ENCODE measurements around the gene FMN1.

Gene FMN1

DNA sequence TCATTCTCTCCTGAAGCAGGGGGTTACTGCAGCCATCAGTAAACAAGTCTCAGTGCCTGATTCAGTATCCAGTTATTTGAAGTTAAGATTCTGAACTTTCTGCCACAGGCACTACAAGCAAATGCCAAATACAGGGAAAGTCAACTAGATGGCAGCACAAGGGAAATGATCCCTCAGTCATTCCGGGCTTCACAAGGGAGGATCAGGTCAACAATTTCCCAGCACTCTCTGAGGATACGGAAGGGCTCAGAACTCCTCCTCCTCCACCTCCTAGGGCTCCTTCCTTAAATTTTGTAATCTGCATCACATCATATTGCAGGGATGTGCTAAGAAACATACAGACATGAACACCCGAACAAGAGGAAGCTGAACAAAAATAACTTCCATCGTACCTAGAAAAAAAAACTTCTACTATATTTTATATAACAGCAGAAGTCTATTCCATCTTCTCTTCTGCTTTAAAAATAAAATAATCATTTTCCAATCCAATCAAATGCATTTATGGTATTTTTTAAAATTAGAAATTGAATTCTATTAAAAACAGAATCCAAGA, 187.1 kb downstream of the FMN1 start:
- no peak for DNase-seq

DNA sequence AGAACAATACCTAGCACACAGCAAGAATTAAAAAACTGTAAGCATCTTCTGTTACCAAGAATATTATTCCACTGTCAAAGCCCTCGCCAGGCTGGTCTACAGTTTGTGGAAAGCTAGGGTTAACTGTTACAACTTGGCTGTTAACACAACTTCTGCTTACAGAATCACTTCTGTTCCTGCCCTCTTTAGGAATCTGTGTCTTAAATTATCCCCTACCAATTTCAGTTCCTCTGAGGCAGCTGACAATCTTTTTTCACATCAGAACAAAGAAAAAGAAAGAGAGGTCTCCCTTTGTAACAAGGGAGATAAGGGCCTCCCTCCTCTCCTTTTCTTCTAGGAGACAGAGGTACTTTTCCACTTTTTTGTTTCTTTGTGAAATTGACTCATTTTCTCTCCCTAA, 188.9 kb downstream of the FMN1 start:
- DNase-seq, result no peak

DNA sequence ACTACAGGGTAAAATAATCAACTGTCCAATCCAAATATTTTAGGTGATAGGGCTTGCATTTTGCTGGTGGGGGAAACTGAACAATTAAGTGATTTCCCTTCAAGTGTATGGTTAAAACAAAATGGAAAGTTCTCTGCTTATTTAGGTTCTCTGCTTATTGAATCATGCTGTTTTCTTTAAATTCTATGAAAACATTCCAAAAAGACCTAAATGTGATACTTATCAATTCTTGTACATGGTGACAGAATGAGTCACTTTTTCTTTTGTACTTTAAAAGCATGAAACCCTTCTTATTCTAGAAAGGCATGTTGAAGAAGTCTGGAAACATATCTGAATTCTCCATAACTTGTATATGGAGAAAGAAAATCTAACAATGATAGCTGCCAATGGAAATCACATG, 192.6 kb downstream of the FMN1 start:
- DNase-seq, result no peak

DNA sequence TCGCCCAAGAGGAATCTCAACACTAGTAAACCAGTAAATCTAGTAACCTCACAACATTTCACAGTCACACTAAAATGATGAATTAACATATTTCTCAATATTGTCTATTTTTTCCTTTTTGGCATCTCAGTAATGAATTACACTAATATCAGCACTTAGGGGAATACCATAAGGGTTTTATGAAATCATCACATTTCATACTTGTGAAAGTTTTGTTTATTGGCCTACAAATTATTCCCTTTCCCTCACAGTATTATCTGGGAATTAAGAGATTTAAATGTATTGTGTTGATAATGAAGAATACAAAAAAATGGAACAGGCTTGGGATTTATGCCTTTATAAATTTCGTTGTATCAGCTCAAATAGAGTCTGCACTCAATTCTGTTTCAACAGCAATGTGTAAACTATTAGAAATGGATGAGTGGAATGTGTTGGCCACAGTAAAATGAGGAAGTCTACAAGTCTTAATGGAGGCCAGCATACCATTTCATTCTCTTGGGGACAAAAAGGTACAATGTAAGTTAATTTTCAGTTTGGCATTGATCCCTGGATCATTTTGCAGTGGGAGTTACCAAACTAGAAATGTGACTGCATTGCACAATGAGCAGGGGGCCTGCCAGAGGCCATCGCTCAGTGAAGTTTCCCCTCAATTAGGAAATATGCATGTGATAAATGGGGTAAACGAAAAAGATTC, 195.4 kb downstream of the FMN1 start:
- no peak for DNase-seq

DNA sequence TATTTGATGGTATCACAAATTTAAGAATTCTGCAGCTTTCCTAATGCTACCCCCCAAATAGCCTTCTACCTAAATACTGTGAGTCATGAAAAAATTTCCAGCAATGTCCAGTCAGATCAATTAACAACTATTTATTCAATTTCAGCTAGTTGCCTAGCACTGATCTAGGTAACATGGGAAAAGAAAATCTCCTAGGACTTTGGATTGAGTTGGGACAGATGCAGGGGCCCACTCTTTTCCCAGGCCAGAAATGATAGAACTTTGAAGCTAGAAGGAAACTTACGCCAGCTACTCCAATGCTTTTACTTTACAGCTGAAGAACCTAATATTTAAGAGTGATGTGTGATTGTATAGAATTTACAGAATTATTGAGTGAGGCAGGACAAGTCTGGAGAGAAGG, 196.3 kb downstream of the FMN1 start:
- no peak for DNase-seq

DNA sequence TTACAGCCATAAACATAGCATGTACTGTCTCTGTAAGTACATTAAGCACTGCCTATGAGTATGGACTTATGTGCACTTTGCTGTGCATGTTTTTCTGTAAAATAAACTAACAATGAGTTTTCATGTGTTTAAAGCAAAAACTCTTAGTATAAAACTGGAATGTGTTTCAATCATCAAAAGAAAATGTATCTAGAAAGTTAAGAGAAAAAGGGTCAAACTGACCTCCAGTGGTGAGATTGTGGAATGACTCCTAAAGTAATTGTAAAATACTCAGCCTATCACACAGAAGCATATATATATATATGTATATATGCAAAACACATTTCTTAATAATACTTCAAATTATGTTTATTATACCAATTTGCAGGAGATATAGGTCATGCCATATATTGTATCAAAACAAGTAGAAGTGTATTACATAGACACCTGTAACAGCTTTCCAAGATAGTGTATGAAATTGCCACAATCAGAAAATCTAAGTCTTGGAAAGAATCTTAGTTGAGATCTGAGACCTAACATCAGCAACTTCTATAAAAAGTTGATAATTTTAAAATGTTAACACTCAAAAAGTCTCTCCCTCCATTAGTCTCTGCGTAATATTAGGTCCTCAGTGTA, 199.6 kb downstream of the FMN1 start:
- no peak for DNase-seq

DNA sequence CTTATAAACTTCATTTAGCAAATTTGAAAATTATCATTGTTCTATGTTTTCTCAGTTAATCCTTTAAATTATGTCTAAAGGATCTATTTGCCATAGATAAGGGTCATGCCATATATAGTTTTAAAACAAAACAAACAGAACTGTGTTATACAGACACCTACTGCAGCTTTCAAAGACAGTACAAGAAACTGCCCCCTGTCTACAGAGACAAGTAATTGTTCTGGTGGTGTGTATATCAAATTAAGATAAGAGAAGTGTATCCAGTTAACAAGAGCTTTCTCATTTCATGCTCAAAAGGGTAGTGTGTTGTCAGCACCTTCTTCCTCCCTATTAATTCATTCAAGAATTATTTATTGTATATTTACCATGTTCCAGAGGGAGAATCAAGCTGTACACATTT, 201.2 kb downstream of the FMN1 start:
- no peak for DNase-seq

DNA sequence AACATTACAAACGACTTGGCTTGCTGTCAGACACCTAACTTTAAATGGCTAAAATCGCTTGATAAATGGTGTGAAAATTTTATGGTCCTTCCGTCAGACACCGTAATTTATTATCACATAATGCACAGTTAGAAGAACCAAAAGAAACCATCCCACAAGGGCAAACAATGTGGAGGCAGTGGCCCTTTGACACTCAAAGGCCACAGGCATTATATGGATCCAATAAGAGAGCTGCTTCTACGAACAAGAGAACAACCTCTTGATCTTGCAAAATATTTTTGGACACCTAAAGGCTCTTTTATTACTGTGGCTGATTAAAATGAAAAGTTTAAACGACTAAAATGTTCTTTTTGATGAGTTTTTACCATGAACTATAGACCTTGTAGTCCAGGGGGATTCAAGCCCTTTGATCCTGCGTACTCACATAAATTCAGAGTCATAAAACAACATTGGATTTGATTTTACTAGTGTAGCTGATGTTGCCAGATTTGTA, 202.8 kb downstream of the FMN1 start:
- DNase-seq, result no peak

DNA sequence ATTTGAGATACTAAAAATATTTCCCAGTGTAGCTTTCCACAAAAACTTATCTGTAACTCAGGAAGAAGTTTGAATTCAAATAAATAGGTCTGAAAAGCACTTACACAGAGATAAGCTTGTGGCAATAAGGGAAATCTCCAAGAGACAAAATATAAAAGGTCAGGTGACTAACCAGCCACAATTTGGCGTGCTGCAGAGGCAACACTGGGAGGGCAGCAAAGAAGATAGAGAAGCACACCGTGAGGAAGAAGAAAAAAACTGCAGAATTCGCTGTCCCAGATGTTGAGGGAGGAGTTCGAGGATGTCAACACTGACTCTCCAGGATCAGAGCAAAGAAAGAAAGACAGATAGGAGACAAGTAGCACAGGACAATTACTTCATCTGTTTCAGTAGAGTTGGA, 204.4 kb downstream of the FMN1 start:
- DNase-seq, result no peak

DNA sequence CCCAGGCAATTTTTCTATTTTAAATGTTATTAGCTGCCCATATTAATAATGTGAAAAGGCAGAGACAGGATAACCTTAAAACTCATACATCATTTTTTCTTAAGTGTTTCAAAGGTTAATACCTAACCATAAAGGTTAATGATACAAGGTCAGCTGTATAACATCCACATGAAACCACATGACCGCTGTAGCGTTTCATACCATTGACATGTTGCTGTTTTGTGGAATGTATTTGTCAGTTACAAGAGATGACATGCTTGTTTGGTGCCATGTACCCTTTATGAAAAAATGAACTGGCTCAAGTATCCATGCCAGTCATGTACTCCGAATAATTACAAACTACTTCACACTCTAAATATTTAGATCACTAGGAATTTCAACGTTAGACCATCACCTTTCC, 207.4 kb downstream of the FMN1 start:
- no peak for DNase-seq

DNA sequence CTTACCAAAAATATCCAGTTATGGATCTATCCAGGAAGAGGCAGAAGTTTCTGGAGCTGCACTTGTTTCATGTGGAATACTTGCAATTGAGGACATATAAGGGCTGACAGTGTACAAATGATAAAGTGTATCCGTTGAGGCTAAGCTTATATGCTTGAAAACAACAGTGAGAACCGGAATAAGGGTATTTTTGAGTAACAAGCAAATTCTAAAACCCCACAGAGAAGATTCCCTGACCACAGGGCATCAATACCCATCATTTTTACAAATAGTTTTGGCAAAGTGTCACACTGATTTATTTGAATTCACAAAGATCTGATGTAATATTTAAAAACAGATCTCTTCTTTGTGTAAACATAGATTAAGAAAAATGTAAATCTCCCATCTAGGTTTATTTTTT, 208.4 kb downstream of the FMN1 start:
- no peak for DNase-seq

DNA sequence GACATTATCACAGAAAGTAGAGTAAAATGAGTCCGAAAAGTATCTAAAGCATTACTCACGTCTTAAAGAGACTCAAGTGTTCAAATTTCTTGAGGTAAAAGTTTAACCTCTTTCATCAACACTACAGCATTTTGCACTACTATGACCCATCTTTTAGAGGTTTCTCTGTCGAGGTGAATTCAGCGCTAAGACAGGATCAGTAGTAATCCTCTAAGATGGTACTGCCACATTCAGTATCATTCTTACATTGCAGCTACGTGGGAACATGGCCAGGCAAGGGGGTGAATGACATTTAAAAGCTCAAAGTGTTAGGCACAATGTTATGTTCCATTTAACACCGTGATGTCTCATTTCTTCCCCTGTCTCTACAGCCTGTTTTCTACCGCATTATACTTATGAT, 210.8 kb downstream of the FMN1 start:
- no peak for DNase-seq

DNA sequence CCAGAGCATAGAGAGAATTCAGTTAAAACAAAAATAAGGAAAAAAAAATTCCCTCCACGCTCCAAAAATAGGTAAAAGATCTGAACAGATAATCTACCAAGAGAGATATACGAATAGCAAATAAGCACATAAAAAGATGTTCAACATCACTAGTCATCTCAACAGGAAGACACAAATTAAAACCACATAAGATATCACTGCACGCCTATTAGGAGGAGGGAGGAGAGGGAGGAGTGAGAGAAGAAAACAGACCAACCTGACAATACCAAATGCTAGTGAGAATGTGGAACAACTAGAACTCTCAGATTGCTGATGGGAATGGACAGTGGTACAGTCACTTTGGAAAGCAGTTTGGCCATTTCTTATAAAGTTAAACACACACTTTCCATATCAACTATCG, 212.5 kb downstream of the FMN1 start:
- DNase-seq, result no peak

DNA sequence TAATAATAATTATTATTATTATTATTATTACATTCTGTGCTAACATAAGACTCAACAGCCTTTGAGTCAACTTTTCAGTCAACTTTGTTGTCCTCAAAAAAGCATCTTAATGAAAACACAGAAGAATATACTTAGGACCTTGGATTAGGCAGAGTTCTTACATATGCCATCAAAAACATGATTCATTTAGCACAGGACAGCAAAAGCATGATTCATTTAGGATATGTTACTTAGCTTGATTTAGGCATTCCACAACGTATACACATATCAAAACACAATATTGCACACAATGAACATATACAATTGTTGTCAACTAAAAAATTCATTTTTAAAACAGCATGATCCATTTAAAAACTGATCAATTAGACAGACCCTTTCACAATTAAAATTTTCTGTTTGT, 213.0 kb downstream of the FMN1 start:
- no peak for DNase-seq

DNA sequence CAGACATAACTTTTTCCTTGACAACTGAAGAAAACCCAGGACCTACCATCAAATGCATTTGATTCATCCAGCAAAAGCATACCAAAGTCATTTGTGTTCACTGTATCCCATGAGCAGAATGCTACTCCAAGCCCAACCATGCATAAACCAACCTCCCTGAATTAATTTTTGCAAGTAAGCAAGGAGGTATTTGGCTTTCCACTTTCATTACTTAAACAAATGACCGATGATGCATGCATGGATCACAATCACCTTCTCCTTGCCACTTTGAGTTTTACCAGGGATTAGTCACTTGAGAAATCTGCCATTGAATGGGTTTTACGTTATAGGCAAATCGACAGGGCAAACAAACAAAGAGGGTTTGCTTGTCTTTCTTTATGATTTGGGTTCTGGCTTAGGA, 214.8 kb downstream of the FMN1 start:
- no peak for DNase-seq

DNA sequence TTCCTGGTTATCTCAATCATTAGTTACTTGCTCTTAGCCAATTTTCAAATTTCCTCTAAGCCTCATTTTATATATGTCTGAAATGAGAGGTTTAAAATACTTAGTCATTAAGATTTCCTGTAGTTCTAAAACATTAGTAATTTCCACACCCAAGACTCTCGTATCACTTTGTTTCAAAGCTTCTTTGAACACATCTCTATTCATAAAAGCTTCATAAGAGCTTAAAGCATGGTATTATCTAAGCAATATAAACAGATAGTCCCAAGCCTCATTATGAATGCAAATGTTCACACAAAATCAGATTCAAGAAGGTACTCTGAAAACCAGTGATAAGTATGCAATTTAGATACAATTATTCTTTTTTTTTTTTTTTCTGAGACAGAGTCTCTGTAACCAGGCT, 217.0 kb downstream of the FMN1 start:
- DNase-seq, result no peak

DNA sequence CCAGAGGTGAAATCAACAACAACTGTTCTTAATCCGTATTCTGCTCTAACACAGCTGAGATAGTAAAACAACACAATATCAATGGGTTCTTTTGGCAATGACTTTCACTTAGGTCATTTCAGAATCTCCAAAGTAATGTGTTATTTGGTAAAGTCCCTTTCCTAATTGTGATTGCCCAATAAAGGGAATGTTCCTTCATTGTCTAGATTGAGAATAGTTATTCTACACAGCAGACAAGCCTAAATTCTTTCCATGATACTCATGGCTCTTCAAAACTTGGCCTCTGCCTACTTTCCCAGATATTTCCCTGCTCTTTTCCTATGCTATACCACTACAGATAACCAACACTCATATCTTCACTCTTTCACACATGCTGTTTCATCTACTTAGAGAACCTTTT, 219.8 kb downstream of the FMN1 start:
- no peak for DNase-seq

DNA sequence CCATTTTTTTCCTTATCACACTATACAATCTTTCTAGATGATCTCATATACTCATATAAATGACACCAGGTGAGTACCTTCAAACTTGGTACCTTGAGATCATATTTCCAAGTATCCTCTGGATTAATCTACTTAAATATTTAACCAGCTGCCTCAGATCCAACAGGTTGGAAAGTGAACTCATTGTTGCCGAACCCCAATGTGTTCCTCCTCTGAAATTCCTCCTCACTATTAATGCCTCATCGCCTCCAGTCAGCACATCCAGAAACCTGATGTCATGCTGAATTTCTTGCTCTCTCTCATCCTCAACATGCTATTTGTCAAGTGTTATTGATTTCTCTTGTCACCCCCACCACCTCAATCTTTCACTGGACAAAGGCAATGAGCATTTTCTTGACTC, 221.8 kb downstream of the FMN1 start:
- no peak for DNase-seq

DNA sequence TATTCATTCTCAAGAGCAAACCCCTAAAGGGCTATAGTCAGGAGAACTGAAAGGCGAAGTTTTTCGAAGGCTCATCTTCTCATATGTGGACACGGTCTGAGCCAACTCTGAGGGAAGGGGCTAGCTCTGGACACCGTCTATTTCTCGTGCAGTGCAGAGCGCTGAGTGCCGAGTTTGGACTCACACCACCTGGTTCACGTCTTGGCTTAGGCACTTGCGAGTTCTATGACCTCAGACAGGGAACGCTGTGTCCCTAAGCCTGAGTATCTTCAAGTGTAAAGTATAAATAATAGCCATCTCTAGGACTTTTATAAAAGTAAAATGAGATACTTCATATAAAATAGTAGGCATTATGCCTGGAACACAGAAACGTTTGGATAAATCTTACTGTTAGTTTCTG, 223.7 kb downstream of the FMN1 start:
- DNase-seq, result no peak

DNA sequence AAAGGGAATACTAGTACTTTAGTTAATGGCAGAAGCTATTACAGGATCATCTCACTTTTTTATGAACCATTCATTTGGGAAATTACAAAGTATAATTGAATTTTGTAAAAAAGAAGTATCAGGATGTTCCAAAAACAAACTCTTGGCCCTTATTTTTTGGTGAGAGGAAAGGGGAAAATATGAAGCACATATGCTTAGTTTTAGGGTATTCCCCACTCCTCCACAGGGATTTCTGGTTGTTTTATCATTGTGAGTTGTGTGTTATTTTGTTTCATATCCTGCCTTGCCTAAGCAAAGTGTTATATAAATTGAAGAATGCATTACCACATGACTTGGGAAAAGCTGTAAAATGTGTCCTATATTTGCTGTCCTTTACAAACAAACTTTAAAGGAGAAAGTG, 227.0 kb downstream of the FMN1 start:
- DNase-seq, result no peak

DNA sequence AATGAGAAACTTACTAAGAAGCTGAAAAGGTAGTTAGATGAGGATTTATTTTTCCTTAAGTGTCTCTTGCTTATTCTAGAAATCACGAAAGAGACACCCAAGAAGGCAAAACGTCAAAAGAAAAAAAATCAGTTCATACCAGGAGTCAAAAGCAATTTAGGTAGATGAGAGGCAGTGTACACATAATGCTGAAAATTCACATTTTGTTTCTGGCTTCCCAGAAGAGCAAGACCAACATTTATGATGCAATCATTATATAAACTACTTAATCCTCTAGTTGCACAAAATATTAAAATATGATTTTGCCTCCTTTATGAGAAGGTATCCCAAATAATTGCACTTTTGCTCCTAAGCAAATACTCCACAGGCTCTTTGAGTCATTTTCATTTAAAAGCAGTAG, 228.0 kb downstream of the FMN1 start:
- no peak for DNase-seq

DNA sequence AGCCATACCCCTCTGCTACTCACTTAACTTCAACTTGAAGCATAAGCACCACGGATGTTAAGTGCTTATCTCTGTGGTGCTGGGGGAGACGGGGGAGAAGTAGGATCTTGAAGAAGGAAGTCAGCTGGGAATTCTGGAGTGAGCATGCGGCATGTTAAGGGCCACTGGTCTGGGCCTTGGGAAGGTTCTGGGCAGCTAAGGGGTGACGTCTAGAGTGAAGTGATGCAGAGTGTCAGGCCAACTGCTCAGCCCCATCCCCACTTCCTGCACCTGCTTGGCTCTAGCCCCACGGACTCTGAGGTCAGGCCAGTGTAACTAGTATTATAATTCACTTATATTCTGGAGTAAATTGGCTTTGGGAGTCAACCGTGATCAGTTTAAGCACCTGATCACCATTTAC, 228.6 kb downstream of the FMN1 start:
- no peak for DNase-seq

DNA sequence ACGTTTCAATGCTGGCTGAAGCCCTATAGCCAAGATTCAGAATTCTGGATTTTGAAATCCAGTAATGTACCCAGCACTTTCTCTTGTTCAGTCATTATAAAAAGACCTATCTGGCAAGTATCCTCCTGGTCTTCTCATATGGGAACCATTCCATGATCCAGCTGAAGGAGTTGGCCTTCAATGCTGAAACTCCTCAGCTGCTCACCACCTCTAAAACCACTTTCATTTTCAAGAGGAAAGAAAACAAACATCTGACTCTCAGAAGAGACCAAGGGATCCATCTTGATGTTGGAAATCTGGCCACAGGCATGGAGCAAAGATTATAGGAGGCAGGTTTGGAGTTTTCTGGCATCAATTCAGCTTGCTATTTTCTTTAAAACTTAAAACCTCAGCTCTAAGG, 235.4 kb downstream of the FMN1 start:
- no peak for DNase-seq

DNA sequence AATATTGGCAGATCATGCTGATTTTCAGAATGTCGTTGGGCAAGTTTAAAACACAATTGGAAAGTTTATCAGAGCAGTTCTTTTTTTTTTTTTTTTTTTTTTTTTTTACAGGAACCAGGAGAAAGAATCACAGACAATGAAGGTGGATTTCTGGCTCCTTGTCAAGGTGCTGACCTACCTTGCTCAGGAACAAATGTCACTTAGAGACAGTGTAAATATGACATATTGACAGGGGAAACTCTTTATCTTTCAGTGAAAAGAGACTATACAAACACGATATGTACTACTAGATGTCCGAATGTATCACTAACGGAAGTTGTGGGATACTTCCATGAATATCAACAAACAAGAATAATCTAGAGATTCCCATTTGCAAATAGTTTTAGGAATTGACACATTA, 237.3 kb downstream of the FMN1 start:
- no peak for DNase-seq

DNA sequence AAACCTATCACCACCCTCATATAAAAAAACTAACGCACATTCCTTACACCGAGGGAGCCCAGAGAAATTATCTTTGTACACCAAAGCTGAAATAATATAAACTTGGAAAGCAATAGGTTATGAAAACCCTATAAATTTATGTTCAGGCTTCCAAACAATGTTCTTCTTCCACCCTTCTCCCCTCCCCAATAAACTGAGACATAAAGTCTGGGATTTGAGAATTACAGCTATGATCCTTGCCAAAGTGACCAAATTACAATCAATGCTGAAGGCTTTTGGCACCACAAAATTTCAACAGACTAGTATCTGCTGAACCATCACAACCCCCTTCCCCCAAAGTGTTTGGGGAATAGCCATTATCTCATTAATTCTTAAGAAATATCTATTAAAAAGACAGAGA, 237.8 kb downstream of the FMN1 start:
- DNase-seq, result no peak

All from SHP77 treated with DMSO at 0.1 percent for 48 hours (cell line).